Keratinocyte (primary cell): ENCODE results near the gene NHLH2. TPM values are rescaled to one million over a fixed set of nuclear protein-coding genes. Genes with fewer than 3 reads are reported as not detected.

Experiments used
- DNase-seq: peaks from one replicate; pipeline ENCODE4 v3.0.0-alpha.2; 2011; ENCODE audit warnings: low read depth, missing footprints, low spot score
- FAIRE-seq: peaks from 2 replicates; lab custom pipeline; 2011; peaks lifted over from hg19 to GRCh38; lab: Jason Lieb, UNC
- H2AFZ ChIP-seq: 2 replicates; pipeline ENCODE4 v1.6.0; 2012; ENCODE audit warnings: low read length, control low read depth, inconsistent platforms; ENCODE audit not compliant: control insufficient read depth
- H3K27ac ChIP-seq: 2 replicates; pipeline ENCODE4 v1.5.1; 2011; ENCODE audit warnings: low read length; ENCODE audit not compliant: control insufficient read depth, insufficient read depth
- H3K27me3 ChIP-seq: 3 replicates; pipeline ENCODE4 v1.6.0; 2011; ENCODE audit warnings: low read length; ENCODE audit not compliant: control insufficient read depth, insufficient read depth; ENCODE audit errors: extremely low read depth
- H3K36me3 ChIP-seq, 2 experiments: 2 replicates in 1 of 2; 3 replicates in 1 of 2; pipeline ENCODE4 v1.5.1; 2011; ENCODE audit warnings: low read length in 2 of 2, mild to moderate bottlenecking in 1 of 2; ENCODE audit not compliant: control insufficient read depth in 2 of 2, insufficient read depth in 2 of 2; ENCODE audit errors: extremely low read depth in 1 of 2
- H3K4me1 ChIP-seq: 3 replicates; pipeline ENCODE4 v1.5.1; 2011; ENCODE audit warnings: low read length; ENCODE audit not compliant: control insufficient read depth, insufficient read depth; ENCODE audit errors: extremely low read depth
- H3K4me2 ChIP-seq: 3 replicates; pipeline ENCODE4 v1.6.0; 2011; ENCODE audit warnings: low read depth, low read length; ENCODE audit not compliant: control insufficient read depth, insufficient read depth; ENCODE audit errors: extremely low read depth
- H3K4me3 ChIP-seq, 3 experiments: fragments of 200-600 bp in 1 of 3; sonication (generic) in 1 of 3; 2 replicates in 2 of 3; 3 replicates in 1 of 3; pipeline ENCODE4 v1.5.1; 2011 to 2016; ENCODE audit warnings: low read length in 3 of 3, mild to moderate bottlenecking in 3 of 3, control low read depth in 2 of 3, inconsistent platforms in 1 of 3, low read depth in 1 of 3, mixed read lengths in 1 of 3, mixed run types in 1 of 3, moderate library complexity in 1 of 3; ENCODE audit not compliant: control insufficient read depth in 2 of 3, insufficient read depth in 2 of 3; ENCODE audit errors: extremely low read depth in 1 of 3
- H3K79me2 ChIP-seq: 2 replicates; pipeline ENCODE4 v1.6.0; 2012; ENCODE audit warnings: low read length; ENCODE audit not compliant: control insufficient read depth, insufficient read depth
- H3K9ac ChIP-seq: 3 replicates; pipeline ENCODE4 v1.6.0; 2011; ENCODE audit warnings: low read length; ENCODE audit not compliant: control insufficient read depth, insufficient read depth; ENCODE audit errors: extremely low read depth
- H3K9me1 ChIP-seq: 3 replicates; pipeline ENCODE4 v1.6.0; 2011; ENCODE audit warnings: low read length; ENCODE audit not compliant: control insufficient read depth, insufficient read depth; ENCODE audit errors: extremely low read depth
- H3K9me3 ChIP-seq: 2 replicates; pipeline ENCODE4 v1.5.1; 2012; ENCODE audit warnings: low read depth, low read length; ENCODE audit not compliant: control insufficient read depth
- H4K20me1 ChIP-seq: 3 replicates; pipeline ENCODE4 v1.6.0; 2011; ENCODE audit warnings: low read length; ENCODE audit not compliant: control insufficient read depth, insufficient read depth; ENCODE audit errors: extremely low read depth
- CTCF ChIP-seq, 3 experiments: IDR thresholded peaks in 1 of 3; conservative IDR thresholded peaks in 1 of 3; optimal IDR thresholded peaks in 1 of 3; 2 replicates in 2 of 3; 3 replicates in 1 of 3; pipeline versions ENCODE3 to v1.5.1; 2011; ENCODE audit warnings: low read length in 3 of 3, mild to moderate bottlenecking in 3 of 3, moderate library complexity in 2 of 3, control low read depth in 1 of 3, inconsistent platforms in 1 of 3; ENCODE audit not compliant: insufficient read depth in 2 of 3; ENCODE audit errors: extremely low read depth in 1 of 3
- EZH2 ChIP-seq: IDR thresholded peaks from one replicate; pipeline ENCODE4 v1.6.1; 2012; ENCODE audit warnings: inconsistent platforms, mild to moderate bottlenecking, low read length, moderate library complexity
- dilution Hi-C: fragments of 300-500 bp; cut with MboI; formaldehyde crosslinking; loops from one replicate; pipeline ENCODE4 v1.7.0; 2020; ENCODE audit warnings: low sequenced_read_pairs; ENCODE audit not compliant: extremely low pct_ligation_motif_present
- polyA plus RNA-seq, 5 experiments: library from polyadenylated mRNA; depleted of rRNA in 3 of 5; stranded (reverse) in 3 of 5; stranded (forward) in 1 of 5; unstranded in 1 of 5; fragments of >200 nt; gene quantifications; 1 replicate in 1 of 5; 2 replicates in 3 of 5; 3 replicates in 1 of 5; pipeline versions ENCODE4 v1.2.1 to v1.2.3, GENCODE V29; 2011 to 2012; ENCODE audit warnings: missing spikeins in 2 of 5, low read depth in 1 of 5, low replicate concordance in 1 of 5

Gene NHLH2
- polyA plus RNA-seq, 1 donor (not counting 4 experiments of a cell fraction or from before 2014, with no cell fraction given): 0.21 TPM

DNA sequence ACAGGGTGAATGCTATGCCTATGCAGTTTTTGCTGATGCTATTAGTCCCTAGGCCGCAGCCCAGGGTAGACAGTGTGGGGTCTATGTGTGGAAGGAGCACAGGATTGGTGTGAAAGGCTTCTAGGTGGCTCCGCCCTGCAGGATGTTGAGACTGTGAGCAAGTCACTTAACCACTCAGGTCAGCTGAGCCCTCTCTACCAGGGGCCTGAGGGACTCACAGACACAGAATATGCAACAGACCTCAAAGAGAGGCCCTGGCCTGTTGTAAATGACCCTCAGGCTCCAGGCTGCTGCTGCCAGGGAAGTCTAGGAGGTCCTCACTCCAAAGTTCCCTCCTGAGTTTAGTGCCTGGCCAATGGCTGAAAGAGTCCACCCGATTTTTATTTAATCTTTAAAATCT, 11.0 kb downstream of the NHLH2 start:
- Histone ChIP-seq H4K20me1 (no peaks in the 10 kb centered on the region), H3K4me2 (no peak overlapping the region), H3K4me1 (peaks cover 28% of the 10 kb centered on the region), H2AFZ (no peak overlapping the region), H3K27me3 (no peaks in the 10 kb centered on the region), H3K4me3 (no peak overlapping the region), H3K36me3 (no peaks in the 10 kb centered on the region), H3K9me1 (no peaks in the 10 kb centered on the region), H3K9me3 (no peaks in the 10 kb centered on the region), H3K79me2 (no peaks in the 10 kb centered on the region), H3K9ac (peak overlapping the region; percentile 22), H3K27ac (peak overlapping the region; percentile 71)
- TF ChIP-seq CTCF (optimal IDR thresholded peaks at IDR 0.05 in 1 of 3, IDR thresholded peaks at IDR 0.05 in 1 of 3, conservative IDR thresholded peaks at IDR 0.05 in 1 of 3; ENCODE audit: extremely low read depth in 1 of 3, insufficient read depth in 2 of 3, low read length in 3 of 3) (no peak), EZH2 (no peak)
- dilution Hi-C loops: no loop called here
- no peak for DNase-seq
- FAIRE-seq: no peak

DNA sequence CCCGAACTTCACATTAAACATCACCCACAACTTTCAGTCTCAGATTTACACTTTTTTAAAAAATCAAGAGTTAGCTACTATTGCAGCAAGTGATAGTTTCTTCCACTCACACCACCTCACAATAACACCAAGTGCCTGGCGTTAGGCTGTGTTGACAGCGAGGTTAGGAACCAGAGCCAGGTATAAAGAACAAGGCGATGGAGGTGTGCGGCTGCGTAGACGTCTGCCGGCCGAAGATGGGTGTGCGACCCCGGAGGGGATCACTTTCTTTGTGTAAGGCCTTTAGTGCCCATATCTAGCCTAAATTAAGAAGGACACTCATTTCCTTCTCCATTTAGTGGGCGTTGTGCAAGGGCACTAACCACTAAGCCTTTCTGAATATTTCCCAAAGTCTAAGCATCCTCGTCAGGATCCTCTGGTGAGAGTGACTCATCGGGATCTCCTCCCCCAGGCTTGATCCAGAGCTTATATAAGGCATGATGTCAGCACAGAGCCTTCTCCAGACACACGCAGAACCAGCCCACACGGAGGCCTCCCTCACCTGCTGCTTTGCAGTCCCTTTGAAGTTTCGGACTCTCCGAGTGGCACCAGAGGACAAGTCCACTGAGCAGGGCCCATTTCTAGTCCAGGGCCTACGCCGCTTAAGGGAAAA, 11.8 kb downstream of the NHLH2 start:
- H4K20me1 ChIP-seq: no peaks in the 10 kb centered on the region
- H2AFZ ChIP-seq: peak overlapping the region; percentile 76
- peak overlapping the region; percentile 48 for H3K9ac ChIP-seq
- H3K79me2 ChIP-seq: no peaks in the 10 kb centered on the region
- DNase-seq: peak; percentile 66
- peaks cover 28% of the 10 kb centered on the region for H3K4me1 ChIP-seq
- peak overlapping the region in 1 of 3 experiments; percentile 36 for H3K4me3 ChIP-seq
- H3K27me3 ChIP-seq: no peaks in the 10 kb centered on the region
- no peaks in the 10 kb centered on the region for H3K9me3 ChIP-seq
- H3K9me1 ChIP-seq: no peaks in the 10 kb centered on the region
- FAIRE-seq: peak; percentile 99
- TF ChIP-seq CTCF (optimal IDR thresholded peaks at IDR 0.05 in 1 of 3, IDR thresholded peaks at IDR 0.05 in 1 of 3, conservative IDR thresholded peaks at IDR 0.05 in 1 of 3; ENCODE audit: extremely low read depth in 1 of 3, insufficient read depth in 2 of 3, low read length in 3 of 3) (peak in 1 of 3 experiments; percentile 7), EZH2 (no peak)
- peak overlapping the region; percentile 71 for H3K27ac ChIP-seq
- H3K4me2 ChIP-seq: peak overlapping the region; percentile 71
- H3K36me3 ChIP-seq: no peaks in the 10 kb centered on the region
- dilution Hi-C loops: no loop called here
